A549 treated with AZD9567 at 1 μM for 4 hours (cell line): ENCODE data around the gene GTF2I. TPM values are rescaled to one million over a fixed set of nuclear protein-coding genes. Genes with fewer than 3 reads are reported as not detected.

Experiments used
- total RNA-seq: library from RNA; stranded (reverse); fragments of 200-300 nt; extraction: Qiagen RNA extraction; gene quantifications from 5 replicates; pipeline ENCODE4 v1.2.3, GENCODE V29; 2022; ENCODE audit not compliant: insufficient read depth

The GTF2I gene
- total RNA-seq, result 63.6 to 92.0 TPM (median 82.7 TPM) in 5 replicates

DNA sequence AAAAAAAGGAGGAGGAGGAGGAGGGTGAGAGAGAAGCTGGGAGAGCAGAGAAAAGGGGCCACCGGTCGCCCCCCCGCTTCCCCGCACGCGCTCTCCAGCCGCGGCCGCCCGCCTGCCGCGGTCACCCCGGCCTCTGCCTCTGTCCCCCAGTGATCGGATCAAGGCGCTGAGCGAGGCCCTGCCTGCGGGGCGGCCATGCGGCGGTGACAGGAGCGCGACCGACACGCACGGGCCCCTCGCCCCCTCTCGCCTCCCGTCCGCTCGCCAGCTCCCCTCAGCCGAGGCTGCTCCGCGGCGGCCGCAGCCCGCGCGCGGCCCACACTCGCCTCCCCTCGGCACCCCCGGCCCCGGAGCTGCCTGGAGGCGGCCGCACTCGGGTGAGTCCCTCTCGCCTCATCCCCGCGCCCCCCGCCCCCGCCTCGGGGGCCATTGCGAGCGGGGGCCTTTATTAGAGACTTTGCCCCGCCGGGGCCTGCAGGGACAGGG is at the start of gene GTF2I:
Gene GTF2I (plus strand): TSS at position 27 of the 486 bp plus-strand sequence. CDS start 31,411 bp downstream, outside the sequence.

DNA sequence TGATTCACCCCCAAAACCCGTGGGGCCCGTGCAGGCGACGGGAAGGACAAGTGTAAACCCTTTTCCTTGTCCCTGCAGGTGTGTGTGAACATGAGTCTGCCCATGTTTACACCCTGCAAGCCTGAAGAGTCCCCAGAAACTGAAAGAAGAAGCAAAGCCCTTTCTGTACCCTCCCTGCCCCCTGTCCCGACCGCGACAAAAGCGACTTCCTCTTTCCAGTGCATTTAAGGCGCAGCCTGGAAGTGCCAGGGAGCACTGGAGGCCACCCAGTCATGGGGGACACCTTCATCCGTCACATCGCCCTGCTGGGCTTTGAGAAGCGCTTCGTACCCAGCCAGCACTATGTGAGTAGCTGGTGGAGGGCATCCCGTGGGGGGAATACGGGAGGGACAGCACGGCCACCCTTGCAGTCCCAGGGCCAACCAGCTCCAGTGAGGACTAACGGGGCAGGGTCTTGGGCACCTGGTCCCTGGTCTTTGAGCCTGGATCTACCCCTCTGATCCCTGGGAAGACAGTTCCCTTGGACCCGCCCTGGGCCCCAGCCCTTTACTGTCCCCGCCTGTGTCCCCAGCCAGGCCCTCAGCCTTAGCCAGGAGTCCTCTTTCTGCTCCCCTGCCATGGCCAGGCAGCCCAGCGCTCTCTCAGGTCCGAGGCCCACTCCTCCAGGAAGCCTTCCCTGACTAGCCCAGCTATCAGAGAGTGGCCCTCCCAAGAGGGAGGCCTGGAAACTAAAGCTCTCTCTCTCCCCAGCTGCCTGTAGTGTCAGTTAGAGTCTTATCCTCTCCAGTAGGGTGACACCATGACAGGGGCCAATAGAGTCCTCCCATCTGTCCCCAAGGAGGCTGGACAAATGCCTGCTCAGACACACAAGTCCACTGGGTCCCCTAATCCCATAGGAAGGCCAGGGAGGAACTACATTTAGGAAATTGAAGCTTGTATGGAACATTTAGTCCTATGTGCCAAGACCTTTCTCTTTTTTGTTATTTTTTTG is 116.5 kb downstream of the GTF2I start, which contains the start of gene NCF1:
Gene NCF1 (plus strand): TSS at position 252 of the 991 bp plus-strand sequence. CDS start 21 bp downstream, at position 273.

Other genes starting within 250 kb of the GTF2I start
- 15.3 to 19.6 TPM (median 15.9 TPM) in 5 replicates for gene GTF2IRD1, start 203.8 kb upstream of the GTF2I start, total RNA-seq
- 0.14 to 0.22 TPM (median 0.18 TPM) in 3 of 5 replicates, not detected in the others for gene NCF1, start 116.3 kb downstream of the GTF2I start, total RNA-seq
- 1.4 to 8.5 TPM (median 6.4 TPM) in 5 replicates for gene GTF2IRD2, start 193.9 kb downstream of the GTF2I start, total RNA-seq